ENCODE data around the gene RAD51B. TPM values are rescaled to one million over a fixed set of nuclear protein-coding genes. Genes with fewer than 3 reads are reported as not detected.

Gene RAD51B
- polyA plus RNA-seq, 1 donor (not counting 4 experiments of a cell fraction or from before 2014, with no cell fraction given), result 13.3 TPM

- H3K9ac ChIP-seq (ENCODE audit: control insufficient read depth, extremely low read depth, insufficient read depth, low read length), result no peak overlapping the region
- H3K36me3 ChIP-seq (ENCODE audit: control insufficient read depth in 2 of 2, extremely low read depth in 1 of 2, insufficient read depth in 2 of 2, low read length in 2 of 2), result no peaks in the 10 kb centered on the region
- H2AFZ ChIP-seq (ENCODE audit: control insufficient read depth, low read length), result no peak overlapping the region
- no peaks in the 10 kb centered on the region for H4K20me1 ChIP-seq (ENCODE audit: control insufficient read depth, extremely low read depth, insufficient read depth, low read length)
- no peak for DNase-seq (ENCODE audit: low read depth, low spot score)
- H3K27me3 ChIP-seq (ENCODE audit: control insufficient read depth, extremely low read depth, insufficient read depth, low read length), result no peaks in the 10 kb centered on the region
- H3K9me1 ChIP-seq (ENCODE audit: control insufficient read depth, extremely low read depth, insufficient read depth, low read length), result no peaks in the 10 kb centered on the region
- H3K27ac ChIP-seq (ENCODE audit: control insufficient read depth, insufficient read depth, low read length), result no peak overlapping the region
- H3K9me3 ChIP-seq (ENCODE audit: control insufficient read depth, low read depth, low read length), result no peaks in the 10 kb centered on the region
- H3K4me2 ChIP-seq (ENCODE audit: control insufficient read depth, extremely low read depth, insufficient read depth, low read depth, low read length), result no peak overlapping the region
- TF ChIP-seq CTCF (optimal IDR thresholded peaks at IDR 0.05 in 1 of 3, IDR thresholded peaks at IDR 0.05 in 1 of 3, conservative IDR thresholded peaks at IDR 0.05 in 1 of 3; ENCODE audit: extremely low read depth in 1 of 3, insufficient read depth in 2 of 3, low read length in 3 of 3), result no peak
- no peak for TF ChIP-seq EZH2 (IDR thresholded peaks at IDR 0.05; ENCODE audit: low read length)
- FAIRE-seq, result no peak
- dilution Hi-C loops (cut with MboI; ENCODE audit: extremely low pct_ligation_motif_present, low sequenced_read_pairs), result no loop called here
- H3K4me1 ChIP-seq (ENCODE audit: control insufficient read depth, extremely low read depth, insufficient read depth, low read length), result peaks cover 47% of the 10 kb centered on the region
- H3K79me2 ChIP-seq (ENCODE audit: control insufficient read depth, insufficient read depth, low read length), result no peaks in the 10 kb centered on the region
- no peak overlapping the region for H3K4me3 ChIP-seq (ENCODE audit: control insufficient read depth in 2 of 3, extremely low read depth in 1 of 3, insufficient read depth in 2 of 3, low read depth in 1 of 3, low read length in 3 of 3)
Observed at GRCh38 chr14:68460541-68460940, 641.0 kb downstream of the RAD51B start.

GRCh38 chr14:68461086-68461485 is 641.5 kb downstream of the RAD51B start:
- no peak overlapping the region for H3K4me3 ChIP-seq (ENCODE audit: control insufficient read depth in 2 of 3, extremely low read depth in 1 of 3, insufficient read depth in 2 of 3, low read depth in 1 of 3, low read length in 3 of 3)
- H4K20me1 ChIP-seq (ENCODE audit: control insufficient read depth, extremely low read depth, insufficient read depth, low read length), result no peaks in the 10 kb centered on the region
- H3K36me3 ChIP-seq (ENCODE audit: control insufficient read depth in 2 of 2, extremely low read depth in 1 of 2, insufficient read depth in 2 of 2, low read length in 2 of 2), result no peaks in the 10 kb centered on the region
- no peak overlapping the region for H3K27ac ChIP-seq (ENCODE audit: control insufficient read depth, insufficient read depth, low read length)
- dilution Hi-C loops (cut with MboI; ENCODE audit: extremely low pct_ligation_motif_present, low sequenced_read_pairs), result no loop called here
- H3K79me2 ChIP-seq (ENCODE audit: control insufficient read depth, insufficient read depth, low read length), result no peaks in the 10 kb centered on the region
- H3K9ac ChIP-seq (ENCODE audit: control insufficient read depth, extremely low read depth, insufficient read depth, low read length), result no peak overlapping the region
- peaks cover 50% of the 10 kb centered on the region for H3K4me1 ChIP-seq (ENCODE audit: control insufficient read depth, extremely low read depth, insufficient read depth, low read length)
- no peaks in the 10 kb centered on the region for H3K9me1 ChIP-seq (ENCODE audit: control insufficient read depth, extremely low read depth, insufficient read depth, low read length)
- H3K27me3 ChIP-seq (ENCODE audit: control insufficient read depth, extremely low read depth, insufficient read depth, low read length), result no peaks in the 10 kb centered on the region
- H3K9me3 ChIP-seq (ENCODE audit: control insufficient read depth, low read depth, low read length), result no peaks in the 10 kb centered on the region
- no peak overlapping the region for H3K4me2 ChIP-seq (ENCODE audit: control insufficient read depth, extremely low read depth, insufficient read depth, low read depth, low read length)
- no peak for FAIRE-seq
- no peak for DNase-seq (ENCODE audit: low read depth, low spot score)
- H2AFZ ChIP-seq (ENCODE audit: control insufficient read depth, low read length), result no peak overlapping the region
- TF ChIP-seq EZH2 (IDR thresholded peaks at IDR 0.05; ENCODE audit: low read length) (no peak), CTCF (optimal IDR thresholded peaks at IDR 0.05 in 1 of 3, IDR thresholded peaks at IDR 0.05 in 1 of 3, conservative IDR thresholded peaks at IDR 0.05 in 1 of 3; ENCODE audit: extremely low read depth in 1 of 3, insufficient read depth in 2 of 3, low read length in 3 of 3) (no peak)

All from keratinocyte (primary cell).